ENCODE results near the gene SMIM17.
"Not testable (repeated sequence)": the region's sequence is repeated elsewhere in the genome, so short reads cannot be mapped to it uniquely, and the experiment has no call there.

SMIM17 gene

DNA sequence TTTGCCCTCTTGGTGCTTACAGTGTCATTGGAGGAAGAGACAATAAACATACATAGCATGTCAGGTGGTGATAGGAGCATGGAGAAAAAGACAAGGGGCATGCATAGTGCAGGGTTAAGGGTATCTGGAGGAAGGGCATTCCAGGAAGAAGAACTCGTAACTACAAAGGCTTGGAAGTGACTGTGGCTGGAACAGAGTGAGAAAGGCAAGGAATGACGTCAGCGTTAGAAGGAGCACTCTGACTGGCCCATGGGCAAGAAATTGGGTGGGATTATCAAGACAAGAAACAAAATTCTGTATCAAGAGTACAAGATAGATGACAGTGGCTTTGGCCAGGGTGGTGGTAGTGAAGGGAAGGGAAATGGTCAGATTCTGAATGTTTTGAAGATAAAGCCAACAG lies 11.2 kb downstream of the SMIM17 start:
- in situ Hi-C loops (cut with MboI; ENCODE audit: low sequenced_read_pairs) = no loop called here

DNA sequence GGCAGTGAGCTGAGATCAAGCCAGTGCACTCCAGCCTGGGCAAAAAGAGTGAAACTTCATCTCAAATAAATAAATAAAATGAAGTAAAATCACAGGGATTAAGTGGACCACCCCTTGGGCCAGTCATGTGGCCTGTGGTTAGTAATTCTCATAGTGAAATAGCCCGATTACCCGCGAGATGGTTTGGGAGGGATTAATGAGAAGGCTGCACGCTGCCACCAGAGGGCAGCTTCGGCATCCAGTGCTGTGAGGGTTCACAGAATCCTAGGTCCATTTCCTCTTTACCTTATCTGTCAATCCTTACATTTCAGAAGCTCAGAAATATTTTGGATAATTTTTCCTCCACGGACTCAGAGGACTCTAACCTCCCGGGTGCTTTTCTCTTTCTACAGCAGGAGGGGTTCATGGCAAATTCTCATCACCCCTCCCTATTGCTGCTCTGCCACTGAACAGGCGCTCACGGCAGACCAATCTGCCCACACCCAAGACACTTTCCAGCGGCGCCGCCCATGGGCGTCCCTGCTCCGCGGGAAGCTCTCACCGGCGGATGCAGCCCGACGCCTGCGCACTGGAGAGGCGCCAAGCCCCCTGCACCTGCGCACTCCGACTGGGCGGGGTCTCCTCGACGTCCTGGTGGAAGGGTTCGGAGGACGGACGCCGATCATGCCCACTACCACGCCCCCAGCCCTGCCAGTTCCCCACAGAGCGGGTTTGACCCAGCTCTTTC lies 17.6 kb downstream of the SMIM17 start:
- in situ Hi-C loops (cut with MboI; ENCODE audit: low sequenced_read_pairs) = no loop called here

DNA sequence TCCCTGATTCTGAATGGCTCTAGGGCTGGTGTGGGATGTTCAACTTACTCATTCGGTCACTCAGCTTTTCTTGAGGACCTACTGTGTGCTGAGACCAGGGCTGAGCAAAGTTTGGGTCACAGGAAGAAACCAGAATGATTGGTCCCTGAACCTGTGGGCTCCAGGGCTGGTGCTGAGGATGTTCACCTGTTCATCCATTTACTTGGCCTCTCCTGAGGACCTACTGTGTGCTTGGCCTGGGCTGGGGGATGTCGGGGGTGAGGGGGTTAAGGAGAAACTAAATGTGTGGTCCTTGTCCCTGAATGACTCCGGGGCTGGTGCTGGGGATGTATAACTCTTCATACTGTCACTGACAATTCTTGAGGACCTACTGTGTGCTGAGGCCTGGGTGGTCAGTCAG lies 18.3 kb downstream of the SMIM17 start:
- in situ Hi-C loops (cut with MboI; ENCODE audit: low sequenced_read_pairs) = no loop called here

DNA sequence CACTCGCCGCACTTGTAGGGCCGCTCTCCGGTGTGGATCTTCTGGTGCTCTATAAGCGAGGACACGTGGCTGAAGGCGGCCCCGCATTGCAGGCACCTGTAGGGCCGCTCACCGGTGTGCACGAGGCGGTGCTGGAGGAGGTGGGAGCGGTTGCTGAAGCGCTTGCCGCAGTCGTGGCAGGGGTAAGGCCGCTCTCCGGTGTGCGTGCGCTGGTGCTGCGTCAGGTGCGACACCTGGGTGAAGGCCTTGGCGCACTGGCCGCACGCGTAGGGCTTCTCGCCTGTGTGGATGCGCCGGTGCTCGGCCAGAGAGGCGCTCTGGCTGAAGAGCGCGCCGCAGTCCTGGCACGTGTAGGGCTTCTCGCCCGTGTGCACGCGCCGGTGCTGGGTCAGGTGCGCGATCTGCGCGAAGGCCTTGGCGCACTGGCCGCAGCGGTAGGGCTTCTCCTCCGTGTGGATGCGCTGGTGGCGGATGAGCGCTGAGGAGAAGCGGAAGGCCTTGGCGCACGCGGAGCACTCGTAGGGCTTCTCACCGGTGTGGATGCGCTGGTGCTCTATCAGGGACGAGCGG lies 21.1 kb downstream of the SMIM17 start:
- in situ Hi-C loops (cut with MboI; ENCODE audit: low sequenced_read_pairs) = no loop called here

DNA sequence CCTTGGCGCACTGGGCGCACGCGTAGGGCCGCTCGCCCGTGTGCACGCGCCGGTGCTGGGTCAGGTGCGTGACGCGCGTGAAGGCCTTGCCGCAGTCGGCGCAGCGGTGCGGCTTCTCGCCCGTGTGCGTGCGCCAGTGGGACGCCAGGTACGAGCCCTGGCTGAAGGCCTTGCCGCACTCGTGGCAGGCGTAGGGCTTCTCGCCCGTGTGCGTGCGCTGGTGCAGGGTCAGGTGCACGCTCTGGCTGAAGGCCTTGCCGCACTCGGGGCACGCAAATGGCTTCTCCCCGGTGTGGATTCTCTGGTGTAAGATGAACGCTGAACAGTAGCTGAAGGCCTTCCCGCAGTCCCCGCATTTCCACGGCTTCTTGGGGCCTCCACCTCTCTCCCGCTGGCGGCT lies 21.6 kb downstream of the SMIM17 start:
- in situ Hi-C loops (cut with MboI; ENCODE audit: low sequenced_read_pairs) = no loop called here

DNA sequence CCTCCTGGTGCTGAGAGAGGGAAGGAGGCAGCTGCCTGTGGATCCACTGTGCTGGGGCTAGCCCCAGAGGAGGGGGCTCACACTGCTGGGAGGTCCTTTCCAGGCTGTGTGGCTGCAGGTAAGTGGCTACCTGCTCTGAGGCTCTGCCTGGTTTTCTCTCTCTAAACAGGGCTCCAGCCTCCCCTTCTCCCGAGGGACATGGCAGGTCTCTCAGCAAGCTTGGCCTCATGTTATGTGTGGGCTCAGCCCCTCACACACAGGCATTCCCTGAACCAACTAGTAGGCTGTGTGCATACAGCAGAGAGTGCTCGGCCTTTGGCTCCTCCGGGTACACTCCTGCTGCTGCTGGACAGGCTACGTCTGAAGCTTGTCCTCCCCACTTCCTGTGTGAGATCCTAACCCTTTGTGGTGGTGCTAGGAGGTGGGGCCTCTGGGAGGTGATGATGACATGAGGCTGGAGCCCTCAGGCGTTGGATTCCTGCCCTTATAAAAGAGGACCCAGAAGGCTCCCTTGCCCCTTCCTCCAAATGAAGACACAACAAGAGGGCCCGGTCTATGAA lies 24.4 kb downstream of the SMIM17 start:
- in situ Hi-C loops (cut with MboI; ENCODE audit: low sequenced_read_pairs) = no loop called here

DNA sequence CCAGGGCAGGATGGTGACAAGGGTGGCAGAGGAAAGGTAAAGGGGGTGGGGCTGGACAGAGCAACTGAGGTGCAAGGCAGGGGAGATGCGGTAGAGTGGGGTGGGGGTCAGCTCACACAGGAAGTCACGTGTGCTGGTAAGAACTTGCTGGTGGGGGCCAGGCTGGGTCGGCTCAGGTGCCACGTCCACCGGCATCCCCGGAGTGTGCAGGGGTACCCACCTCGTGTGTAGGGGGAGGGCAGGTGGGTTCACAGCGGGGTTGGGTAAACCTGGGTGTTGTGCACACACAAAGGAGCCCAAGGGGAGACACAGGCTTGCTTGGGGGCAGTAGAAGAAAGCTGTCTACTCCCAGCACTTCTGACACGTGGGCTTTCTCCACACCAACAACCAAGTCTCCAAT lies 25.7 kb downstream of the SMIM17 start:
- in situ Hi-C loops (cut with MboI; ENCODE audit: low sequenced_read_pairs) = no loop called here

DNA sequence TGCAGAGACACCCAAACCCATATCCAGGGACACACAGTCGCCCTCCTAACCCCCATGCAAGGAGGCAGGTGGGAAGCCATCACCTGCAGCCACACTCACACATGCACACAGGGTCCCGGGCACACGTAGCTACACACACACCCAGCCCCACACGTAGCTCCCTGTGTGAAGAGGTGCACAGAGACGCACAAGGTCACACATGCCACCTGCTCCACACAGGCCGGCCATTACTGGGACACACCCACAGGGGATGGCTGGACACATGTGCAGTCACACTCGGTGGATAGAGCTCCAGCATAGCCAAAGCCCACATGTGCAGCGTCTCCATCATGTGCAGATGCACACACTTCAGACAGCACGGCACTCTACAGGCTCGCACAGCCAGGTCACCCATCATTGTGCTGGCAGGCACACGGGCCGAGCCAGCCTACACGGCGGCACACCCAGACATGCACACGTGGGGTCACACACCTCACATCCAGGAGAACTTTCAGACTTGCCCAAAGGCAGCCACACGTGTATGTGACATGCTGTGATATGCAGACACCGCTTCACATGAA lies 27.5 kb downstream of the SMIM17 start:
- in situ Hi-C loops (cut with MboI; ENCODE audit: low sequenced_read_pairs) = no loop called here

DNA sequence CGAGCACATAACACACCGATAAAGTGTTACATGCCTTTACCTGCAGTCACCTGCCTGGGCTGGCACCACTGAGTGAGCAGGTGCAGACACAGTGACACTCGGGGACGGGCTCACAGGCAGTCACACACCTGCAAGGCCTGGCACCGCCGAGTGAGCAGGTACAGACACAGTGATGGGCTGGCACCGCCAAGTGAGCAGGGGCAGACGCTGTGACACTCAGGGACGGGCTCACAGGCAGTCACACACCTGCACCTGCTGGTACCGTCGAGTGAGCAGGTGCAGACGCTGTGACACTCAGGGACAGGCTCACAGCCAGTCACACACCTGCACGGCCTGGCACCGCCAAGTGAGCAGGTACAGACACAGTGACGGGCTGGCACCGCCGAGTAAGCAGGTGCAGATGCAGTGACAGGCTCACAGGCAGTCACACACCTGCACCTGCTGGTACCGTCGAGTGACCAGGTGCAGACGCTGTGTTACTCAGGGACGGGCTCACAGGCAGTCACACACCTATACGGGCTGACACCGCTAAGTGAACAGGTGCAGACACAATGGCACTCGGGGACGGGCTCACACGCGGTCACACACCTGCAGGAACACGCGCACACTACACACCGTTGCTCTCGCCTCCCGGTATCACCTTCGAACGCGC lies 28.1 kb downstream of the SMIM17 start:
- in situ Hi-C loops (cut with MboI; ENCODE audit: low sequenced_read_pairs) = no loop called here

DNA sequence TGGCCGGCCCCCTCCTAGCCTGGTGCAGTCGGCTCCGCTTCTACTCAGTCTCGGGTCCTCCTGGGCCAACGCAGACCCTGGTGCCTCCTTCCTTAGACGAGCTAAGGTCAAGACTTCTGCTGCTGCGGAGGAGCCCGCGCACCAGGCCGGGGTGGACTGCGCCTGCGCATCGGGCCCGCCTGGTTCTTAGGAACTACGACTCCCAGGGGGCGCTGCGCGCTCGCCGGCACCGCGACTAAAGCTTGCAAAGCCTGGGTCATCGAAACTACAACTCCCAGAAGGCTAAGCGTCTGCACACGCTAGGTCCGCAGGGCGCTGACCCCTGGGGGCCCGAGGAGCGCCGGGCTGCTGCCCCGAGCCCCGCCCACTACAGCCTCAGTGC lies 28.6 kb downstream of the SMIM17 start, which contains the start of gene ZNF835:
TSS of gene ZNF835 (minus strand) at position 145 of the 382 bp plus-strand sequence. CDS start 6,559 bp downstream, outside the sequence.
- in situ Hi-C loops (cut with MboI; ENCODE audit: low sequenced_read_pairs) = no loop called here

DNA sequence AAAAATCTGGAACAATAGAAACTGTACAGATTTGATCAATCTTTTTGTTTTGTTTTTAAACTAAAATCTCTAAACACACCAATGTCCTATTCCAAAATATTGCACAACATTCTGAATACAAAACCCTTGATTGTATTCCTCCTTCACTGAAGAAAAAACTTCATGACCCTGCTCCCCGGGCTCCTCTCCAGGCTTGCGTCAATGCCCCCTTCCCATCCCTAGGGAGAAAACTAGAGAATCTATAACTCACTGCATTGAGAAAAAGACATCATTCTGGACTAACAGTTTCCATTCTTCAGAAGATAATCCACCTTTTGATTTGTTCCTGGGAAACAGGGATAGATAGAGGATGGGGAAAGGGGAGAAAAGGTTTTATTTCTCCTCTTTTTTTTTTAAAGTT lies 29.7 kb downstream of the SMIM17 start:
- in situ Hi-C loops (cut with MboI; ENCODE audit: low sequenced_read_pairs) = not testable (repeated sequence)

DNA sequence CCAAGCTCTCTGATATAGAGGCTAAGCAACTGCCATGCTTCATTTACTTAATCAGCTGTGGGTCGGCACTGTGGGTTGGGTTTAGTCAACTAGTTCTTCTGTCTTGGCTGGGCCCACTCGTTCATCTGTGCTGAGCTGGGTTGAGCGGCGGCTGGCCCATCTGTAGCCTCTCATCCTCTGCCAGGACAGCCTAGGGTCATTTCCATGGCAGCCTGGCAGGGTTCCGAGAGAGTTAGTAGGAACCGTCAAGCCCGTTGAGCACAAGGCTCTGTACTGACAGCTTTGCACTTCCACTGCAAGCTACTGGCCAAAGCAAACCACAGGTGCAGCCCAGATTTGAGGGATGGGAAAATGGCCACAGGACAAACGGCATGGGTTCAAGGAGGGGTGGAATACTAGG lies 35.2 kb downstream of the SMIM17 start:
- in situ Hi-C loops (cut with MboI; ENCODE audit: low sequenced_read_pairs) = no loop called here

DNA sequence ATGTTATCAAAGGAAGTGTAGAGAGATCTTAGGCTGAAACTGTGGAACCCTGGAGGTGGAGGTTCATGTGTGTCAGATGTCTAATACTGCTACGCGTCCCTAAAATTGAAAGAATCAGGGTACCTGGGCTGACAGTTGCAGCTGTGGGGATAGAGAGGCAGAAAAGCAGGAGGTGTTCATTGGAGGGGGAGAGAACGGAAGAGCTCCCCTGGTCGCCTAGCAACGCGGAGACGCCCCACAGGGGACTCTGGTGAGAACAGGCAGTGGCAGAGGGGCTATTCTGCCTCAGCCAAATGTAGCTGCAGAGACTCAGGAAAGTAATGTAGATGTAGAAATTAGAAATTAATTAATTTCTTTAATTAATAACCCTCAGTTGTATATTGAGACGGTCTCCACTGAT lies 38.7 kb downstream of the SMIM17 start:
- in situ Hi-C loops (cut with MboI; ENCODE audit: low sequenced_read_pairs) = no loop called here

DNA sequence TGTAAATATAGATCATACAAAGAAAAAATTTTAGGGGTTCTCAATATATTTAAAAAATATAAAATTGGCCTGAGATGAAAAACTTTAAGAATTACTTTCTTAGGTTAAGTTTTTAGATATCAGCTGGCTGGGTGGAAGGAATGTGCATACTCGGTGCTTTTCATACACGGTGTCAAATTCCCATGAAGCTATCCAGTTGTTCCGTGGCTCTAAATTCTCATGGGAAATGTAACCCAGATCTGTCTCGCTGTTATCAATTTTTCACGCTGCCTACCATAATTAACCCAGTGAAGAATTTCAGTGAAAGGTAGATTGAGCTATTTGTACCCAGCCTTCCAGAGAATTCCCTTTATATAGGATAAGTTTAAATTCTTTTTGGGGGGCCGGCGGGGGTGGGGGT lies 40.2 kb downstream of the SMIM17 start:
- in situ Hi-C loops (cut with MboI; ENCODE audit: low sequenced_read_pairs) = no loop called here

DNA sequence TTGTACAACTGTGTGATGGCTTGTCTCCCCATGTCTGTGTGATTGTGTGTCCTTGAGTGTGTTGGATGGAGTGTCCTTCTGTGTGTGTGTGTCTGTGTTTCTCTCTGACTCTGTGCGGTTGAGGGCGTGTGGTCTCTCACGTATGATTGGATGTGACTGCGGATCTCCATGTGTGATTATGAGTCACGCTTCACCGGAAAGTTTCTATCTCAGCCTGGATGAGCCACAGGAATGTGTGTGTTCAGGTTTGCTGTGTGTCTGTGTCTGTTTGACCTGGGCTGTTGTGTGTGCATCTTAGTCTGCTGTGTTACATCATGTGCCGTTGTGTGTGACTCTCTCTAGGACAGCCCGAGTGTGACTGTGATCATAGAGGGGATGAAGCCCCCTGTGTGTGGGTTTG lies 44.1 kb downstream of the SMIM17 start:
- in situ Hi-C loops (cut with MboI; ENCODE audit: low sequenced_read_pairs) = no loop called here

DNA sequence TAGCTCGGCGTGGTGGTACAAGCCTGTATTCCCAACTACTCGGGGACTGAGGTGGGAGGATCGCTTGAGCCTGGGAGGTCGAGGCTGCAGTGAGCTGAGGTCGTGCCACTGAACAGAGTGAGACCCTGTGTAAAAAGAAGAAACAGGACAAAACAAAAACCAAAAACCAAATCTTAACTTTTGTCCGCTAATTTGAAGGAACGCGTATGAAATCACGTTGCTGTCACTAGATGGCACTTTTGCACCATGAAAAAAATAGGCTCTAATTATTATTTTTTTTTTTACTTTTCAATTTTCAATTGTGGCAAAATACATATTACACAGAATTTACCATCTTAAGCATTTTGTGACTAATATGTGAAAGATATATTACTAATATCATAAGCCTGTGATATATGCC lies 46.2 kb downstream of the SMIM17 start:
- in situ Hi-C loops (cut with MboI; ENCODE audit: low sequenced_read_pairs) = no loop called here

DNA sequence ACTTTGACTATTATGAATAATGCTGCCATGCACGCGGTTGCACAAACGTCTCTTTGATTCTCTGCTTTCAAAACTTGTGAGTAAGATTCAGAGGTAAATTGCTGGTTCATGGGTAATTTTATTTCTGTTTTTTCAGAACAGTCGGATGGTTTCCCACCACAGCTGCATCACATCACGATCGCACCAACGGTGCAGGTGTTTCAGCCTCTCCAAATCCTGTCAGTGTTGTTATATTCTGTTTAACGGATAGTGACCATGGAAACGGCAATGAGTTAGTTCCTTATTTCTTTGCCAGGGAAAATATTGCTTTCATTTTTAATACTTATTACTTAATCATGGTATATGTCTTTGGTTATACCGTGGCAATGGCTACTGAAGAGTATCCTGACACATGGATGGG lies 47.7 kb downstream of the SMIM17 start:
- in situ Hi-C loops (cut with MboI; ENCODE audit: low sequenced_read_pairs) = no loop called here

DNA sequence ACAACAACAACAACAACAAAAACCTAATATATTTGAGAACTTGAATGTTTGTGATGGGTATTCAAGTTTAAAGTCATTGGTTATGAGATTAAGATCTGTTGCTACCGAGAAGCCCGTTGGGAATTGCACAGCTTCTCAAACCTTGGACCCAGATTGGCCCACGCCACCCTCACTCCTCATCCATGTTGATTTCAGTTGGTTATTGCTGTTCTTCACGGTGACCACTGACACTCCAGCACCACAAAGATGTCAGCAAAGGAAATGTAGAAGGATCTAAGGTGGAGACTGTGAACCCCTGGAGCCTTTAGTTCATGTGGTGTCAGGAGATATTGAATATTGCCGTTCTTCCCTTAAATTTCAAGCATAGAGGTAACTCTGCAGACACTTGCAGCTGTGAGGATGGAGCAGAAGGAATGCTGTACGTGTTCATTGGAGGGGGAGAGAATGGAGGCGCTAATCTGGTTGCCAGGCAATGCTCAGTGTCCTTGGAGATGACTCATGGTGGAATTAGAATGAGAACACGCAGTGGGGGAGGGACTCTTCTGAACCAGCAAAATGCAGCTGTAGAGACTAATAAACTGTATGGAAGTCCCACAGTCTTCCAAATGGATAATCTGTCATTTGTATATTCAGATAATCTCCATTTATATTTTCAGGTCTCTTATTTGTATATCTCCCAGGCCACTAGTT lies 49.4 kb downstream of the SMIM17 start:
- in situ Hi-C loops (cut with MboI; ENCODE audit: low sequenced_read_pairs) = no loop called here

DNA sequence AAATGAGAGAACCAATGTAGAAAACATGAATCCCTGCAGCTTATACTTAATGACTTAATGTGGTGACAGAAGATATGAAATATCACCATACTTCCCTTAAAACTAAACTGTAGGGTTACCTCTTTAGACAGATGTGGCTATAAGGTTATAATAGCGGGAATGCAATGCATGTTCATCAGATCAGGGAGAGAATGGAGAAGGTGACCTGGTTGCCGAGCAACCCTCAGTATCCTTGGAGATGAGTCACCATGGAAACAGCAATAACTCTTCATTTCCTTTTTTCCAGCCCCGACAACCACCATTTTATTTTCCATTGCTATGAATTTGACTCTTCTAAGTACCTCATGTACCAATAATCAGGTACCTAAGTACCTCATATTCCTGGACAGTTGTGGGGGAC lies 56.6 kb downstream of the SMIM17 start:
- in situ Hi-C loops (cut with MboI; ENCODE audit: low sequenced_read_pairs) = no loop called here

DNA sequence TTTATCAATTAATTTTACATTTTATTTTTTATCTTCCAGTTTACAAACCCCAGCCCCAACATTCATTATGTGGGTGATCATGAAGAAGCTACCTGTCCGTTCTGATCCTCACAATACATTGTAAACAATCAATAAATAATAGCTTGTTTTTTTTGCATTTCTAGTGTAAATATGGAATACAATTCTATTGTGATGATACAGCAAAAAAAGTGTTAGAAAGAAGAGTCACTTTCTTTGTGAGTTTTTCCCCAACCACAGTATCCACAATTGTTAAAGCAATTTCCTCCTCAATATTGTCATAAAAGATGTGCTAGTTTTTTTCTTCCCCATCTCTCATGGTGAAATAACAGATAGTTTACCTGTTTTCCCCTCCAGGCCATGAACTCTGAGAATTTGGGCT lies 58.9 kb downstream of the SMIM17 start:
- in situ Hi-C loops (cut with MboI; ENCODE audit: low sequenced_read_pairs) = no loop called here

DNA sequence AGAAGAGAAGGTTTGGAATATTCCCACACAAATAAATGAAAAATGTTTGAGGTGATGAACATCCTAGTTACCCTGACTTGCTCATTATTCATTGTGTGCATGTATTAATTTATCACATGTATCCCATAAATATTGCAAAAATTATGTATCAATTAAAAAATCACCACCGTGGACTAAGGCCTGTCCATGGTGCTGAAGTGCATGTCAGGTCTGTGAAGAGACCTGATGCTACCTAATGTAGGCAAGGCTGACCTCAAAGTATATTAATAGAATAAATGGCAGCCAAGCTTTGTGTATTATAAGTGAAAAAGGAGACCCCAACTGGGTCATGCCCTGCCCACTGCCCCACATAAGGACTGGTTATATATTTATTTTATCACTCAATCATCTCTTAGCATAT lies 63.0 kb downstream of the SMIM17 start:
- in situ Hi-C loops (cut with MboI; ENCODE audit: low sequenced_read_pairs) = no loop called here
